ENCODE data around the gene CHL1. TPM values are rescaled to one million over a fixed set of nuclear protein-coding genes. Genes with fewer than 3 reads are reported as not detected.

Gene CHL1
- total and polyA plus RNA-seq, 2 of the 8 experiments (the other 6 are each of a cell fraction or from before 2014, with no cell fraction given), result 0.05 to 0.99 TPM

DNA sequence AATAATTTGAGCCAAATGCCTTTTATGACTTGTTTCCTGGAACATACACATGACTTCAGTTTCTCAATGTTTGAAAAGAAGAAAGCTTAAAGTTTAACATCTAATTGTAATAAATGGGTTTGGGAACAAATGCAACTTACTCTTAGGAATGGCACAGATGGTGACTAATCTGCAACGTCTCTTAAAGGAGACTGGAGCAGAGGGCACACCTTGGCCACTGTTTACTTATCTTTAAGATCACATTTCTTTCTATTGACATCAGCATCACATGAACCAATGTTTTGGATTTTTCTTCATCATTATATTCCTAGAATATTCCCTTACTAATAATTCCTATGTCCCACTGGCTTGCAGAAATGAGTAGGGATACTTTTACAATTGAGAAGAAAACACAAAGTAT is 229.5 kb downstream of the CHL1 start:
- H3K9ac ChIP-seq (replicated peaks in 1 of 4; ENCODE audit: extremely low read depth in 1 of 4, low read depth in 3 of 4, low read length in 3 of 4), result no peak overlapping the region
- H3K9me3 ChIP-seq (ENCODE audit: insufficient read depth in 2 of 2, low read depth in 1 of 2, low read length in 1 of 2), result no peaks in the 10 kb centered on the region
- H4K91ac ChIP-seq (replicated peaks; ENCODE audit: insufficient read length, low read length), result no peak overlapping the region
- no peak overlapping the region for H2BK5ac ChIP-seq (ENCODE audit: low read depth, low read length)
- H2AFZ ChIP-seq (ENCODE audit: low read length), result no peak overlapping the region
- no peaks in the 10 kb centered on the region for H3K79me1 ChIP-seq (ENCODE audit: low read depth, low read length)
- H4K5ac ChIP-seq (ENCODE audit: insufficient read length, low read depth, low read length), result no peak overlapping the region
- no peaks in the 10 kb centered on the region for H3K36me3 ChIP-seq (ENCODE audit: control insufficient read depth in 2 of 4, insufficient read depth in 4 of 4, low read length in 3 of 4)
- no peak overlapping the region for H3K14ac ChIP-seq (ENCODE audit: insufficient read length)
- no peaks in the 10 kb centered on the region for H3K79me2 ChIP-seq (ENCODE audit: control insufficient read depth in 1 of 2, insufficient read depth in 2 of 2, low read length in 2 of 2)
- H3K4me1 ChIP-seq (replicated peaks in 1 of 4; ENCODE audit: control insufficient read depth in 3 of 4, insufficient read depth in 4 of 4, low read length in 3 of 4), result peaks cover 0 to 2% (median 0%) of the 10 kb centered on the region in 4 experiments; a peak in 1 of 7 replicates
- H3K4me2 ChIP-seq (ENCODE audit: insufficient read depth in 1 of 2, low read depth in 2 of 2, low read length in 2 of 2), result no peak overlapping the region
- H3K4ac ChIP-seq (replicated peaks; ENCODE audit: insufficient read length, low read depth, low read length), result no peak overlapping the region
- no peak overlapping the region for H3K27ac ChIP-seq (ENCODE audit: low read depth, low read length)
- H3K56ac ChIP-seq (replicated peaks; ENCODE audit: insufficient read length, low read depth, low read length), result no peak overlapping the region
- no peak overlapping the region for H4K8ac ChIP-seq (ENCODE audit: extremely low read depth, insufficient read depth, low read length)
- H2AK5ac ChIP-seq (ENCODE audit: low read depth, low read length), result no peak overlapping the region
- ChIA-PET POLR2A (ENCODE audit: partially characterized antibody) (no interaction called here), CTCF (ENCODE audit: partially characterized antibody) (no interaction called here)
- H2BK120ac ChIP-seq (replicated peaks; ENCODE audit: low read depth, low read length), result no peak overlapping the region
- H2BK20ac ChIP-seq (ENCODE audit: low read length), result no peak overlapping the region
- no peak overlapping the region for H2BK15ac ChIP-seq (ENCODE audit: low read length)
- H4K20me1 ChIP-seq (replicated peaks in 1 of 2; ENCODE audit: control insufficient read depth in 1 of 2, insufficient read depth in 2 of 2, low read length in 2 of 2), result no peaks in the 10 kb centered on the region
- DNase-seq (ENCODE audit: low read depth in 1 of 2, low spot score in 2 of 2), result no peak
- no peaks in the 10 kb centered on the region for H3K23me2 ChIP-seq (ENCODE audit: low read depth, low read length)
- H3K27me3 ChIP-seq (replicated peaks in 1 of 4; ENCODE audit: control insufficient read depth in 3 of 4, extremely low read depth in 1 of 4, insufficient read depth in 3 of 4, low read length in 3 of 4), result peaks cover 0 to 5% (median 3%) of the 10 kb centered on the region in 4 experiments; a peak in 5 of 7 replicates
- no peak for FAIRE-seq
- H3K23ac ChIP-seq (ENCODE audit: insufficient read length), result no peak overlapping the region
- H3K4me3 ChIP-seq (ENCODE audit: extremely low read depth in 1 of 4, insufficient read depth in 2 of 4, low read depth in 3 of 4, low read length in 4 of 4), result no peak overlapping the region
- 75% methylated on average over 1 of the region's 1 CpG; no CpG with 5 or more reads in 1 of the 2 experiments for WGBS, 2 experiments (ENCODE audit: extremely low coverage in 1 of 2, insufficient coverage in 1 of 2, insufficient read length in 1 of 2, insufficient replicate concordance in 2 of 2, low coverage in 1 of 2, low lambda C conversion rate in 2 of 2, missing lambda C conversion rate in 1 of 2)
- H2BK12ac ChIP-seq (ENCODE audit: low read depth, low read length), result no peak overlapping the region
- TF ChIP-seq POU5F1 (IDR thresholded peaks at IDR 0.05; ENCODE audit: low read depth, low read length) (no peak), ASH2L (IDR thresholded peaks at IDR 0.05; ENCODE audit: low read length) (no peak)
- no peak overlapping the region for H3K18ac ChIP-seq (ENCODE audit: extremely low read depth, low read length)
